Measurements from ENCODE around the gene ZBTB3. TPM values are rescaled to one million over a fixed set of nuclear protein-coding genes. Genes with fewer than 3 reads are reported as not detected.

The ZBTB3 gene
- total and polyA plus RNA-seq, 4 donors, result 1.5 to 6.4 (median 4.2) TPM

GRCh38 chr11:62737196-62737595 lies 16.8 kb downstream of the ZBTB3 start:
- no peaks in the 10 kb centered on the region for H3K4me1 ChIP-seq (ENCODE audit: control insufficient read depth in 4 of 4, insufficient read depth in 4 of 4, low read length in 3 of 4)
- H3K9me3 ChIP-seq (ENCODE audit: control insufficient read depth in 4 of 4, low read length in 3 of 4), result no peaks in the 10 kb centered on the region
- TF ChIP-seq CTCF (IDR thresholded peaks at IDR 0.05; ENCODE audit: low read depth, low read length, missing input control), result no peak
- no peak for TF ChIP-seq RXRA (IDR thresholded peaks at IDR 0.05)
- no peak for TF ChIP-seq EGR1 (IDR thresholded peaks at IDR 0.05; ENCODE audit: low read depth in 2 of 2)
- no peak for TF ChIP-seq GABPA (IDR thresholded peaks at IDR 0.05 in 1 of 2, conservative IDR thresholded peaks at IDR 0.05 in 1 of 2)
- TF ChIP-seq JUND (IDR thresholded peaks at IDR 0.05), result no peak
- no peak for TF ChIP-seq MAX (IDR thresholded peaks at IDR 0.05)
- no peak for TF ChIP-seq TAF1 (conservative IDR thresholded peaks at IDR 0.05)
- no peak for TF ChIP-seq FOXA2 (IDR thresholded peaks at IDR 0.05)
- TF ChIP-seq REST (IDR thresholded peaks at IDR 0.05), result no peak
- no peak for TF ChIP-seq ZBTB33 (IDR thresholded peaks at IDR 0.05)
- TF ChIP-seq NR2F2 (IDR thresholded peaks at IDR 0.05), result no peak
- no peak for TF ChIP-seq SP1 (IDR thresholded peaks at IDR 0.05)
- no peak for TF ChIP-seq FOXA1 (IDR thresholded peaks at IDR 0.05)
- no peak for TF ChIP-seq ATF3 (IDR thresholded peaks at IDR 0.05)
- TF ChIP-seq YY1 (IDR thresholded peaks at IDR 0.05), result no peak
- no peak for TF ChIP-seq HNF4A (conservative IDR thresholded peaks at IDR 0.05)
- H3K4me3 ChIP-seq (ENCODE audit: low read depth in 1 of 3, low read length in 3 of 3), result no peak overlapping the region
- H3K27me3 ChIP-seq (ENCODE audit: control insufficient read depth in 4 of 4, insufficient read depth in 4 of 4, low read length in 3 of 4), result no peaks in the 10 kb centered on the region
- no peak overlapping the region for H3K9ac ChIP-seq (ENCODE audit: low read depth in 1 of 2, low read length in 2 of 2)
- H3K36me3 ChIP-seq (ENCODE audit: control insufficient read depth in 4 of 4, insufficient read depth in 3 of 4, low read depth in 1 of 4, low read length in 3 of 4), result peaks cover 4 to 38% (median 25%) of the 10 kb centered on the region in 4 donors
- no peak for DNase-seq (ENCODE audit: low spot score)
- no peak overlapping the region for H3K27ac ChIP-seq (ENCODE audit: low read depth in 1 of 2, low read length in 2 of 2)

GRCh38 chr11:62732830-62733229 lies 21.1 kb downstream of the ZBTB3 start:
- peak; percentile 3 for TF ChIP-seq CTCF (IDR thresholded peaks at IDR 0.05; ENCODE audit: low read depth, low read length, missing input control)
- TF ChIP-seq YY1 (IDR thresholded peaks at IDR 0.05), result no peak
- peak; percentile 49 to 58 for TF ChIP-seq RAD21 (IDR thresholded peaks at IDR 0.05)
- no peak for TF ChIP-seq FOXA1 (IDR thresholded peaks at IDR 0.05)
- TF ChIP-seq ZBTB33 (IDR thresholded peaks at IDR 0.05), result no peak
- TF ChIP-seq HNF4G (IDR thresholded peaks at IDR 0.05), result no peak
- TF ChIP-seq JUND (IDR thresholded peaks at IDR 0.05), result no peak
- no peak for TF ChIP-seq MAX (IDR thresholded peaks at IDR 0.05)
- no peak for TF ChIP-seq SP1 (IDR thresholded peaks at IDR 0.05)
- peaks cover 2 to 18% (median 11%) of the 10 kb centered on the region in 4 donors for H3K4me1 ChIP-seq (ENCODE audit: control insufficient read depth in 4 of 4, insufficient read depth in 4 of 4, low read length in 3 of 4)
- WGBS, result 70% methylated on average over 2 of the region's 2 CpGs
- no peak overlapping the region for H3K27ac ChIP-seq (ENCODE audit: low read depth in 1 of 2, low read length in 2 of 2)
- no peak overlapping the region for H3K4me3 ChIP-seq (ENCODE audit: low read depth in 1 of 3, low read length in 3 of 3)
- no peak overlapping the region for H3K9ac ChIP-seq (ENCODE audit: low read depth in 1 of 2, low read length in 2 of 2)
- peaks cover 6 to 18% (median 12%) of the 10 kb centered on the region in 4 donors for H3K36me3 ChIP-seq (ENCODE audit: control insufficient read depth in 4 of 4, insufficient read depth in 3 of 4, low read depth in 1 of 4, low read length in 3 of 4)
- no peaks in the 10 kb centered on the region for H3K27me3 ChIP-seq (ENCODE audit: control insufficient read depth in 4 of 4, insufficient read depth in 4 of 4, low read length in 3 of 4)
- DNase-seq (ENCODE audit: low spot score), result no peak
- no peaks in the 10 kb centered on the region for H3K9me3 ChIP-seq (ENCODE audit: control insufficient read depth in 4 of 4, low read length in 3 of 4)
